Breast epithelium (tissue), 3 donors: ENCODE measurements around the gene SGO2.

Experiments
- CTCF ChIP-seq, 3 donors: fragments of 450-650 bp; IDR thresholded peaks; one replicate each; pipeline ENCODE4 v1.5.1; 2016 to 2017; ENCODE audit warnings: antibody characterized with exemption in 3 of 3, mild to moderate bottlenecking in 3 of 3, moderate library complexity in 3 of 3
- POLR2A ChIP-seq: fragments of 450-650 bp; IDR thresholded peaks from one replicate; pipeline ENCODE4 v1.6.1; 2016; ENCODE audit warnings: antibody characterized with exemption, mild to moderate bottlenecking, moderate library complexity
- POLR2AphosphoS5 ChIP-seq, 3 donors: sonication (generic); formaldehyde crosslinking; IDR thresholded peaks; one replicate each; pipeline ENCODE4 v1.6.1; 2017; ENCODE audit warnings: antibody characterized with exemption in 3 of 3

- TF ChIP-seq CTCF (IDR thresholded peaks at IDR 0.05) (no peak), POLR2AphosphoS5 (IDR thresholded peaks at IDR 0.05) (no peak), POLR2A (no peak)
Measured at GRCh38 chr2:200538139-200538538, 12.1 kb downstream of the SGO2 start.
